ENCODE results near the gene CCDC134. TPM values are rescaled to one million over a fixed set of nuclear protein-coding genes. Genes with fewer than 3 reads are reported as not detected.

CCDC134 gene
- total and polyA plus RNA-seq, 2 of the 8 experiments (the other 6 are each of a cell fraction or from before 2014, with no cell fraction given), result 7.7 to 20.0 TPM

- H3K4me2 ChIP-seq (ENCODE audit: insufficient read depth in 1 of 2, low read depth in 2 of 2, low read length in 2 of 2), result peak overlapping the region; percentile 35 to 37
- H4K5ac ChIP-seq (ENCODE audit: insufficient read length, low read depth, low read length), result no peak overlapping the region
- H2BK120ac ChIP-seq (replicated peaks; ENCODE audit: low read depth, low read length), result no peak overlapping the region
- no peaks in the 10 kb centered on the region for H3K27me3 ChIP-seq (replicated peaks in 1 of 4; ENCODE audit: control insufficient read depth in 3 of 4, extremely low read depth in 1 of 4, insufficient read depth in 3 of 4, low read length in 3 of 4)
- POLR2A ChIA-PET (ENCODE audit: partially characterized antibody), result interaction anchor here (0.7 to 8.7 kb wide), 7 partner anchors 10 to 84 kb away, joined by 3 to 85 read pairs (median 3); partner anchors contain the start of gene SREBF2
- H2BK12ac ChIP-seq (ENCODE audit: low read depth, low read length), result no peak overlapping the region
- H2BK5ac ChIP-seq (ENCODE audit: low read depth, low read length), result no peak overlapping the region
- no peaks in the 10 kb centered on the region for H3K23me2 ChIP-seq (ENCODE audit: low read depth, low read length)
- H3K79me2 ChIP-seq (ENCODE audit: control insufficient read depth in 1 of 2, insufficient read depth in 2 of 2, low read length in 2 of 2), result peaks cover 48 to 99% of the 10 kb centered on the region in 2 experiments
- no peak overlapping the region for H2BK20ac ChIP-seq (ENCODE audit: low read length)
- CTCF ChIA-PET (ENCODE audit: partially characterized antibody), result interaction anchor here (1.4 to 3.8 kb wide), 3 partner anchors 10 to 148 kb away, joined by 3 to 33 read pairs (median 3); no protein-coding TSS in a partner anchor
- H3K18ac ChIP-seq (ENCODE audit: extremely low read depth, low read length), result no peak overlapping the region
- H2AFZ ChIP-seq (ENCODE audit: low read length), result no peak overlapping the region
- H3K4me3 ChIP-seq (ENCODE audit: extremely low read depth in 1 of 4, insufficient read depth in 2 of 4, low read depth in 3 of 4, low read length in 4 of 4), result no peak overlapping the region
- no peak overlapping the region for H3K23ac ChIP-seq (ENCODE audit: insufficient read length)
- TF ChIP-seq EP300 (IDR thresholded peaks at IDR 0.05; ENCODE audit: borderline replicate concordance in 1 of 2, low read depth in 2 of 2, low read length in 2 of 2) (no peak), POLR2A (IDR thresholded peaks at IDR 0.05; ENCODE audit: control extremely low read depth in 1 of 2, low read depth in 2 of 2, low read length in 2 of 2) (0 out of 3 replicates have a peak, but pooled peaks of 1 of the 2 experiments have one; percentile 17)
- no peaks in the 10 kb centered on the region for H3K9me3 ChIP-seq (ENCODE audit: insufficient read depth in 2 of 2, low read depth in 1 of 2, low read length in 1 of 2)
- H3K9ac ChIP-seq (replicated peaks in 1 of 4; ENCODE audit: extremely low read depth in 1 of 4, low read depth in 3 of 4, low read length in 3 of 4), result no peak overlapping the region
- H3K4ac ChIP-seq (replicated peaks; ENCODE audit: insufficient read length, low read depth, low read length), result no peak overlapping the region
- no peak overlapping the region for H3K27ac ChIP-seq (ENCODE audit: low read depth, low read length)
- DNase-seq (ENCODE audit: low read depth in 1 of 2, low spot score in 2 of 2) (no peak), FAIRE-seq (no peak)
- no peak overlapping the region; the same call in 1 of the 2 replicates for H2AK5ac ChIP-seq (ENCODE audit: low read depth, low read length)
- WGBS, 2 experiments (ENCODE audit: extremely low coverage in 1 of 2, insufficient coverage in 1 of 2, insufficient read length in 1 of 2, insufficient replicate concordance in 2 of 2, low coverage in 1 of 2, low lambda C conversion rate in 2 of 2, missing lambda C conversion rate in 1 of 2), result 54% methylated on average over 3 of the region's 3 CpGs; no CpG with 5 or more reads in 1 of the 2 experiments
- peaks cover 28% of the 10 kb centered on the region for H3K79me1 ChIP-seq (ENCODE audit: low read depth, low read length)
- H2BK15ac ChIP-seq (ENCODE audit: low read length), result no peak overlapping the region
- peaks cover 0 to 30% (median 6%) of the 10 kb centered on the region in 4 experiments; a peak in 4 of 8 replicates for H3K36me3 ChIP-seq (ENCODE audit: control insufficient read depth in 2 of 4, insufficient read depth in 4 of 4, low read length in 3 of 4)
- H3K56ac ChIP-seq (replicated peaks; ENCODE audit: insufficient read length, low read depth, low read length), result no peak overlapping the region
- no peak overlapping the region for H3K14ac ChIP-seq (ENCODE audit: insufficient read length)
- H4K20me1 ChIP-seq (replicated peaks in 1 of 2; ENCODE audit: control insufficient read depth in 1 of 2, insufficient read depth in 2 of 2, low read length in 2 of 2), result peaks cover 23 to 42% of the 10 kb centered on the region in 2 experiments
- no peak overlapping the region for H4K8ac ChIP-seq (ENCODE audit: extremely low read depth, insufficient read depth, low read length)
- H3K4me1 ChIP-seq (replicated peaks in 1 of 4; ENCODE audit: control insufficient read depth in 3 of 4, insufficient read depth in 4 of 4, low read length in 3 of 4), result peaks cover 11 to 38% (median 27%) of the 10 kb centered on the region in 4 experiments
- H4K91ac ChIP-seq (replicated peaks; ENCODE audit: insufficient read length, low read length), result peak overlapping the region; percentile 29
Measured at GRCh38 chr22:41844513-41844912, 44.0 kb downstream of the CCDC134 start.

Measured in H1 (cell line).